K562 (cell line): ENCODE measurements around the gene PHF1. TPM values are rescaled to one million over a fixed set of nuclear protein-coding genes. Genes with fewer than 3 reads are reported as not detected.

Experiments used
- ATAC-seq: fragments of 200-7000 bp; cut with Tn5 transposase; 3 replicates; pipeline ENCODE4 v1.9.1; 2020; ENCODE audit warnings: moderate library complexity
- BruUV-seq: library from RNA; stranded (reverse); fragments of 400-500 nt; replicated peaks from 2 replicates; lab custom pipeline; 2021; lab: Mats Ljungman, UMichigan
- CTCF ChIA-PET: fragments of 300-600 bp; formaldehyde crosslinking; extraction: SDS; loops from one replicate; lab custom pipeline; 2021; ENCODE audit warnings: low intra/inter-chr PET ratio; lab: Yijun Ruan, JAX
- POLR2A ChIA-PET: fragments of 300-600, 350-650 bp; sonication (Branson Sonifier 250); formaldehyde crosslinking; extraction: SDS; loops from one replicate; lab custom pipeline; 2021; ENCODE audit warnings: antibody characterized with exemption, inconsistent platforms; lab: Yijun Ruan, JAX
- DNase-seq, 4 experiments: peaks; one replicate each; pipeline versions ENCODE4 v3.0.0 to v3.0.0-alpha.2; 2011 to 2018; ENCODE audit warnings: low spot score in 3 of 4, mixed read lengths in 3 of 4; ENCODE audit errors: extremely low read depth in 1 of 4
- FAIRE-seq: peaks from 2 replicates; lab custom pipeline; 2011; peaks lifted over from hg19 to GRCh38; lab: Jason Lieb, UNC
- H2AFZ ChIP-seq: 2 replicates; pipeline ENCODE4 v1.6.0; 2011; ENCODE audit warnings: low read depth, low read length, control low read depth, inconsistent platforms
- H3K27ac ChIP-seq: fragments of 200-600 bp; 3 replicates; pipeline ENCODE4 v1.8.0; 2011; ENCODE audit warnings: low read depth, mild to moderate bottlenecking, control low read depth, inconsistent platforms, low read length, moderate library complexity, mixed read lengths; ENCODE audit errors: extremely low read depth
- H3K27me3 ChIP-seq, 2 experiments: fragments of 300-600 bp in 1 of 2; 2 replicates in 1 of 2; 3 replicates in 1 of 2; pipeline versions ENCODE4 v1.6.0 to v1.8.0; 2011; ENCODE audit warnings: inconsistent platforms in 2 of 2, low read length in 2 of 2, mild to moderate bottlenecking in 1 of 2, mixed read lengths in 1 of 2, moderate library complexity in 1 of 2; ENCODE audit not compliant: control insufficient read depth in 2 of 2, insufficient read depth in 2 of 2
- H3K36me3 ChIP-seq: fragments of 300-600 bp; 3 replicates; pipeline ENCODE4 v1.8.0; 2011; ENCODE audit warnings: mild to moderate bottlenecking, low read length, inconsistent platforms; ENCODE audit not compliant: control insufficient read depth, insufficient read depth
- H3K4me1 ChIP-seq, 2 experiments: fragments of 200-600 bp in 1 of 2; replicated peaks in 1 of 2; 2 replicates in 1 of 2; 3 replicates in 1 of 2; pipeline versions ENCODE4 v1.5.1 to v1.8.0; 2011; ENCODE audit warnings: inconsistent platforms in 2 of 2, low read length in 2 of 2, mild to moderate bottlenecking in 1 of 2, mixed read lengths in 1 of 2, moderate library complexity in 1 of 2; ENCODE audit not compliant: control insufficient read depth in 2 of 2, insufficient read depth in 2 of 2
- H3K4me2 ChIP-seq: 2 replicates; pipeline ENCODE4 v1.6.1; 2011; ENCODE audit warnings: low read length, control low read depth, inconsistent platforms, mixed read lengths; ENCODE audit not compliant: insufficient read depth
- H3K4me3 ChIP-seq: fragments of 200-600 bp; sonication (generic), shearing (Covaris generic); 2 replicates; pipeline ENCODE4 v1.5.1; 2016; ENCODE audit warnings: control low read depth, inconsistent platforms
- H3K79me2 ChIP-seq: fragments of 200-600 bp; 3 replicates; pipeline ENCODE4 v1.8.0; 2011; ENCODE audit warnings: low read length, inconsistent platforms; ENCODE audit not compliant: control insufficient read depth, insufficient read depth
- H3K9ac ChIP-seq, 2 experiments: 2 replicates each; pipeline versions ENCODE4 v1.6.0 to v1.6.1; 2011; ENCODE audit warnings: low read depth in 2 of 2, low read length in 2 of 2, control low read depth in 1 of 2, inconsistent platforms in 1 of 2, mild to moderate bottlenecking in 1 of 2, mixed read lengths in 1 of 2; ENCODE audit not compliant: insufficient read depth in 1 of 2
- H3K9me1 ChIP-seq: one replicate; pipeline ENCODE4 v1.6.0; 2011; ENCODE audit warnings: inconsistent platforms, mild to moderate bottlenecking, low read length, moderate library complexity; ENCODE audit not compliant: control insufficient read depth, insufficient read depth
- H3K9me3 ChIP-seq: replicated peaks from 2 replicates; pipeline ENCODE4 v1.5.1; 2011; ENCODE audit warnings: low read depth, low read length, inconsistent platforms; ENCODE audit not compliant: control insufficient read depth, insufficient read depth
- H4K20me1 ChIP-seq: replicated peaks from 2 replicates; pipeline ENCODE4 v1.6.1; 2011; ENCODE audit warnings: low read length, inconsistent platforms, mixed read lengths; ENCODE audit not compliant: control insufficient read depth, insufficient read depth
- CBX8 ChIP-seq: fragments of 200-600 bp; sonication (generic); IDR thresholded peaks from 2 replicates; pipeline ENCODE4 v1.6.1; 2012; ENCODE audit warnings: borderline replicate concordance, mixed run types, low read depth, mild to moderate bottlenecking, moderate library complexity, mixed read lengths, low read length, control low read depth, inconsistent platforms; ENCODE audit not compliant: poor library complexity, severe bottlenecking; ENCODE audit errors: extremely low read depth
- ESRRB ChIP-seq: fragments of 250-450 bp; sonication (Bioruptor Pico); IDR thresholded peaks from 2 replicates; pipeline ENCODE4 v1.5.0; 2020; ENCODE audit warnings: mild to moderate bottlenecking, moderate library complexity, borderline replicate concordance
- PHF8 ChIP-seq: fragments of 200-600 bp; sonication (generic); IDR thresholded peaks from 2 replicates; pipeline ENCODE4 v1.6.1; 2012; ENCODE audit warnings: mixed run types, mild to moderate bottlenecking, inconsistent platforms, low read length, moderate library complexity, borderline replicate concordance
- PTBP1 ChIP-seq: fragments of 200-400 bp; formaldehyde crosslinking; IDR thresholded peaks from 2 replicates; pipeline ENCODE4 v1.6.1; 2017; ENCODE audit warnings: low read depth, low read length
- RBM39 ChIP-seq: fragments of 200-400 bp; formaldehyde crosslinking; optimal IDR thresholded peaks from 2 replicates; pipeline ENCODE3; 2018; ENCODE audit warnings: low read depth, low read length
- ZNF551 ChIP-seq: fragments of 250-450 bp; sonication (Bioruptor Pico); IDR thresholded peaks from 2 replicates; pipeline ENCODE4 v1.5.0; 2021; ENCODE audit warnings: mild to moderate bottlenecking, moderate library complexity
- WGBS: fragments of 100-300 bp; shearing (Covaris generic); methylation state at CpG from one replicate; pipeline ENCODE4 v1.1.6; 2016; ENCODE audit warnings: low coverage, mixed read lengths; ENCODE audit not compliant: insufficient coverage; ENCODE audit errors: missing lambda C conversion rate; 5-methylcytosine and 5-hydroxymethylcytosine counted together
- in situ Hi-C: fragments of 300-500 bp; cut with MboI; formaldehyde crosslinking; loops from 4 replicates; pipeline ENCODE4 v1.15.0; 2018; ENCODE audit warnings: inconsistent platforms, mixed read lengths
- intact Hi-C: fragments of 100-400 bp; cut with micrococcal nuclease; formaldehyde crosslinking; loops from 2 replicates; pipeline ENCODE4 v1.14.2; 2022
- polyA plus RNA-seq, 8 experiments: library from polyadenylated mRNA; depleted of rRNA in 4 of 8; stranded (reverse) in 5 of 8; unstranded in 3 of 8; fragments of >200 nt; fragmentation: Nextera tagmentation in 2 of 8; fragmentation: Illumina TruSeq in 1 of 8; extraction: Ambion mirVana in 2 of 8; extraction: Trizol in 1 of 8; gene quantifications; 2 replicates each; pipeline versions ENCODE4 v1.2.1 to v1.2.3, GENCODE V29; 2011 to 2014; ENCODE audit warnings: inconsistent platforms in 1 of 8, missing spikeins in 1 of 8
- total RNA-seq, 7 experiments: library from RNA; depleted of rRNA in 6 of 7; stranded (reverse); fragments of >200 nt in 6 of 7; fragmentation: Illumina TruSeq in 2 of 7; extraction: Trizol in 2 of 7; gene quantifications; 2 replicates each; pipeline versions ENCODE4 v1.2.1 to v1.2.3, GENCODE V29; 2011 to 2021; ENCODE audit warnings: low replicate concordance in 1 of 7
- TF ChIP-seq, protein P1 (sequence below): fragments of 450-650 bp; formaldehyde crosslinking; IDR thresholded peaks from 2 replicates; pipeline ENCODE4 v1.4.0; 2020; ENCODE audit warnings: mild to moderate bottlenecking, mixed read lengths

The PHF1 gene
- total and polyA plus RNA-seq, 9 of the 15 experiments (the other 6 are each of a cell fraction or from before 2014, with no cell fraction given), result 3.7 to 64.2 (median 33.7) TPM

DNA sequence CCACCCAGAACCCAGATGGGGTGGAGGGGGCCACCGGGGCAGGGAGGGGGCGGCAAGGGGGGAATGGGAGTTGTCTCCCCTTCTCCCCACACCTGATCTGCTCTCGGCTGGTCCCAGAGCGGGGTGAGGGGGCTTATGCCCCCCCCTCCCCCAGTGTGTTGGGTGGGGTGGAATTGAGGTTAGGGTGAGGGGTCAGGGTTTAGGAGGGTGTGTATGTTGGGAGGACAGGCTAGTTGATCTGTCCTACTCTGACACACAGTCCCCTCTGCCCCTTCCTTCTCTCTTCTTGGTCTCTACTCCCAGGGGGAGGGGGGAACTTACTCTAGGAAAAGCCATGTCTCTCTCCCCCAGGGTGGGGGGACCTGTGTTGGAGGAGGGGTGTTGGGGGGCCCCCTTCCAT lies 41.7 kb downstream of the PHF1 start:
- Histone ChIP-seq H3K9me3 (no peaks in the 10 kb centered on the region), H3K27me3 (no peaks in the 10 kb centered on the region), H3K27ac (no peak overlapping the region), H3K4me1 (peaks cover 6 to 20% of the 10 kb centered on the region in 2 experiments; a peak in 4 of 5 replicates), H3K79me2 (peaks cover 35% of the 10 kb centered on the region)
- no TSS peak for BruUV-seq
- DNase-seq (no peak), ATAC-seq (no peak)
- ChIA-PET CTCF (no interaction called here), POLR2A (no interaction called here)
- TF ChIP-seq, protein P1, sequence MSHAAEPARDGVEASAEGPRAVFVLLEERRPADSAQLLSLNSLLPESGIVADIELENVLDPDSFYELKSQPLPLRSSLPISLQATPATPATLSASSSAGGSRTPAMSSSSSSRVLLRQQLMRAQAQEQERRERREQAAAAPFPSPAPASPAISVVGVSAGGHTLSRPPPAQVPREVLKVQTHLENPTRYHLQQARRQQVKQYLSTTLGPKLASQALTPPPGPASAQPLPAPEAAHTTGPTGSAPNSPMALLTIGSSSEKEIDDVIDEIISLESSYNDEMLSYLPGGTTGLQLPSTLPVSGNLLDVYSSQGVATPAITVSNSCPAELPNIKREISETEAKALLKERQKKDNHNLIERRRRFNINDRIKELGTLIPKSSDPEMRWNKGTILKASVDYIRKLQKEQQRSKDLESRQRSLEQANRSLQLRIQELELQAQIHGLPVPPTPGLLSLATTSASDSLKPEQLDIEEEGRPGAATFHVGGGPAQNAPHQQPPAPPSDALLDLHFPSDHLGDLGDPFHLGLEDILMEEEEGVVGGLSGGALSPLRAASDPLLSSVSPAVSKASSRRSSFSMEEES (CRISPR knock-in tag), result no peak
- no peak for TF ChIP-seq RBM39
- TF ChIP-seq CBX8, result no peak
- no peak for TF ChIP-seq PHF8
- no peak for TF ChIP-seq PTBP1
- TF ChIP-seq ESRRB (CRISPR knock-in tag), result no peak
- no peak for TF ChIP-seq ZNF551
- TF ChIP-seq, all 486 proteins: peak for 0
- no peaks in the 10 kb centered on the region for H4K20me1 ChIP-seq
- H3K4me2 ChIP-seq, result 0 out of 2 replicates have a peak overlapping the region, but pooled peaks have one; percentile 94
- 83% methylated on average over 1 of the region's 4 CpGs for WGBS
- in situ Hi-C loops (no loop called here), intact Hi-C loops (no loop called here)
- H3K9ac ChIP-seq, result 0 out of 4 replicates have a peak overlapping the region, but pooled peaks of 1 of the 2 experiments have one; percentile 15
- peaks cover 53% of the 10 kb centered on the region for H3K36me3 ChIP-seq
- no peak overlapping the region for H2AFZ ChIP-seq
- 0 out of 2 replicates have a peak overlapping the region, but pooled peaks have one; percentile 6 for H3K4me3 ChIP-seq
- H3K9me1 ChIP-seq, result no peaks in the 10 kb centered on the region
- no peak for FAIRE-seq
